Stimulated activated CD8-positive, alpha-beta memory T cell treated with anti-CD3 and anti-CD28 coated beads, Interleukin-12 subunit alpha, Interleukin-12 subunit beta, amount 100 ng/mL, for 4 hours (primary cell): Measurements from ENCODE around the gene ZBTB3.
"Not testable (repeated sequence)": the region's sequence is repeated elsewhere in the genome, so short reads cannot be mapped to it uniquely, and the experiment has no call there.

Experiments
- DNase-seq: peaks from one replicate; pipeline ENCODE4 v3.0.0-alpha.2; 2020; ENCODE audit warnings: low read depth

The ZBTB3 gene

GRCh38 chr11:62716206-62716605 is 37.8 kb downstream of the ZBTB3 start:
- no peak for DNase-seq

- DNase-seq = no peak
These were observed 38.5 kb downstream of the ZBTB3 start for GRCh38 chr11:62715150-62716130.

GRCh38 chr11:62713343-62713742 is 40.6 kb downstream of the ZBTB3 start:
- DNase-seq = no peak

GRCh38 chr11:62712861-62713260 is 41.1 kb downstream of the ZBTB3 start:
- no peak for DNase-seq

GRCh38 chr11:62712276-62712812 is 41.6 kb downstream of the ZBTB3 start:
- DNase-seq = no peak

GRCh38 chr11:62710001-62710345 is 44.0 kb downstream of the ZBTB3 start:
- DNase-seq = no peak

GRCh38 chr11:62709247-62710000 is 44.5 kb downstream of the ZBTB3 start:
- peak; percentile 90 for DNase-seq

GRCh38 chr11:62708793-62709192 is 45.2 kb downstream of the ZBTB3 start:
- peak; percentile 14 for DNase-seq

GRCh38 chr11:62708392-62708791 is 45.6 kb downstream of the ZBTB3 start:
- no peak for DNase-seq

- no peak for DNase-seq
These were observed 46.6 kb downstream of the ZBTB3 start, which contains the start of the genes BSCL2 and GNG3 for GRCh38 chr11:62707277-62707861. BSCL2 (minus strand) TSS chr11:62707424; CDS start chr11:62707195, 229 bp downstream. GNG3 (plus strand) TSS chr11:62707676; CDS start chr11:62708296, 620 bp downstream.

- DNase-seq = no peak
These were observed 47.1 kb downstream of the ZBTB3 start for GRCh38 chr11:62706850-62707247.

- peak; percentile 93 for DNase-seq
These were observed 47.8 kb downstream of the ZBTB3 start for GRCh38 chr11:62705880-62706849.

GRCh38 chr11:62705413-62705812 is 48.5 kb downstream of the ZBTB3 start:
- no peak for DNase-seq

GRCh38 chr11:62703921-62704320 is 50.0 kb downstream of the ZBTB3 start:
- not testable (repeated sequence) for DNase-seq

- no peak for DNase-seq
These were observed 51.7 kb downstream of the ZBTB3 start for GRCh38 chr11:62702246-62702645.
